Vagina (tissue), 2 donors: ENCODE data around the gene KCTD10.
A peak's percentile ranks its signal among the peaks of the same experiment; 100 is the strongest.

Experiments used
- POLR2A ChIP-seq, 2 donors: fragments of 450-650 bp; IDR thresholded peaks; one replicate each; pipeline ENCODE4 v1.6.1; 2017; ENCODE audit warnings: antibody characterized with exemption in 2 of 2, mild to moderate bottlenecking in 2 of 2, moderate library complexity in 2 of 2
- TF ChIP-seq, protein P1 (sequence below), 3 experiments: fragments of 450-650 bp in 2 of 3; fragments of 200-600 bp in 1 of 3; sonication (generic) in 1 of 3; IDR thresholded peaks; one replicate each; pipeline ENCODE4 v1.5.1; 2017 to 2019; ENCODE audit warnings: antibody characterized with exemption in 3 of 3, mild to moderate bottlenecking in 2 of 3, moderate library complexity in 2 of 3

DNA sequence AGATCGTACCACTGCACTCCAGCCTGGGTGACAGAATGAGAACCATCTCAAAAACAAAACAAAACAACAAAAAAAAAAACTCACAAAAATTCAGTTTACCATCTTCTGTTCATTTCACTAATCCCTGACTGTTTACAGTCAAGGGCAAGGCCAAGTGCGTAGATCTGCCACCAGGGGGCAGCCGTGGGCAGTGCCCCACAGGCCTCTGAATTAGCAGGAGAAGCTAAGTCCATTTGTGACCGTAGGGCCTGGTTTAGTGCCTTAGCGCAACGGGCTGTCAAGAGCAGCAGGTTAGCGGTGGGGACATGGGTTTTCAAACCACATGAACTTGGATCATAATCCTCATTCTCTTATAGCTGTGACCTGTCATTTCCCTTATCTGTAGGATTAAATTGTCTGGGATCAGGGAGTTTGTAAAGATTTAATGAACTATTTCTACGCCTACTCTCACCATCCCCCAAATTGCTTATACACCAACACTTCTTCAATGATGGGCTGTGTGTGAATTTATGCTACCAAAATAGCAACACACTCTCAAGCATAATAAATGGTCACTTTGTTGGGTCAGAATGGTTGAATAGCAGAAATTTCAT is 49.0 kb downstream of the KCTD10 start:
- no peak for TF ChIP-seq POLR2A (IDR thresholded peaks at IDR 0.05)
- TF ChIP-seq, protein P1, sequence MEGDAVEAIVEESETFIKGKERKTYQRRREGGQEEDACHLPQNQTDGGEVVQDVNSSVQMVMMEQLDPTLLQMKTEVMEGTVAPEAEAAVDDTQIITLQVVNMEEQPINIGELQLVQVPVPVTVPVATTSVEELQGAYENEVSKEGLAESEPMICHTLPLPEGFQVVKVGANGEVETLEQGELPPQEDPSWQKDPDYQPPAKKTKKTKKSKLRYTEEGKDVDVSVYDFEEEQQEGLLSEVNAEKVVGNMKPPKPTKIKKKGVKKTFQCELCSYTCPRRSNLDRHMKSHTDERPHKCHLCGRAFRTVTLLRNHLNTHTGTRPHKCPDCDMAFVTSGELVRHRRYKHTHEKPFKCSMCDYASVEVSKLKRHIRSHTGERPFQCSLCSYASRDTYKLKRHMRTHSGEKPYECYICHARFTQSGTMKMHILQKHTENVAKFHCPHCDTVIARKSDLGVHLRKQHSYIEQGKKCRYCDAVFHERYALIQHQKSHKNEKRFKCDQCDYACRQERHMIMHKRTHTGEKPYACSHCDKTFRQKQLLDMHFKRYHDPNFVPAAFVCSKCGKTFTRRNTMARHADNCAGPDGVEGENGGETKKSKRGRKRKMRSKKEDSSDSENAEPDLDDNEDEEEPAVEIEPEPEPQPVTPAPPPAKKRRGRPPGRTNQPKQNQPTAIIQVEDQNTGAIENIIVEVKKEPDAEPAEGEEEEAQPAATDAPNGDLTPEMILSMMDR (IDR thresholded peaks at IDR 0.05): peak; percentile 78 to 91 (median 85)
